OCI-LY7 (cell line): ENCODE data around the gene BCL2L12.

Experiments used
- CTCF ChIP-seq: fragments of 200-600 bp; sonication (generic); conservative IDR thresholded peaks from 2 replicates; pipeline ENCODE4 v1.5.1; 2014; ENCODE audit warnings: mild to moderate bottlenecking, antibody characterized with exemption, low read length, moderate library complexity, mixed read lengths
- EZH2phosphoT487 ChIP-seq: fragments of 200-600 bp; sonication (generic); IDR thresholded peaks from 2 replicates; pipeline ENCODE4 v1.6.1; 2018; ENCODE audit warnings: low read depth, borderline replicate concordance, mild to moderate bottlenecking, mixed run types, antibody characterized with exemption, low read length, moderate library complexity, mixed read lengths

DNA sequence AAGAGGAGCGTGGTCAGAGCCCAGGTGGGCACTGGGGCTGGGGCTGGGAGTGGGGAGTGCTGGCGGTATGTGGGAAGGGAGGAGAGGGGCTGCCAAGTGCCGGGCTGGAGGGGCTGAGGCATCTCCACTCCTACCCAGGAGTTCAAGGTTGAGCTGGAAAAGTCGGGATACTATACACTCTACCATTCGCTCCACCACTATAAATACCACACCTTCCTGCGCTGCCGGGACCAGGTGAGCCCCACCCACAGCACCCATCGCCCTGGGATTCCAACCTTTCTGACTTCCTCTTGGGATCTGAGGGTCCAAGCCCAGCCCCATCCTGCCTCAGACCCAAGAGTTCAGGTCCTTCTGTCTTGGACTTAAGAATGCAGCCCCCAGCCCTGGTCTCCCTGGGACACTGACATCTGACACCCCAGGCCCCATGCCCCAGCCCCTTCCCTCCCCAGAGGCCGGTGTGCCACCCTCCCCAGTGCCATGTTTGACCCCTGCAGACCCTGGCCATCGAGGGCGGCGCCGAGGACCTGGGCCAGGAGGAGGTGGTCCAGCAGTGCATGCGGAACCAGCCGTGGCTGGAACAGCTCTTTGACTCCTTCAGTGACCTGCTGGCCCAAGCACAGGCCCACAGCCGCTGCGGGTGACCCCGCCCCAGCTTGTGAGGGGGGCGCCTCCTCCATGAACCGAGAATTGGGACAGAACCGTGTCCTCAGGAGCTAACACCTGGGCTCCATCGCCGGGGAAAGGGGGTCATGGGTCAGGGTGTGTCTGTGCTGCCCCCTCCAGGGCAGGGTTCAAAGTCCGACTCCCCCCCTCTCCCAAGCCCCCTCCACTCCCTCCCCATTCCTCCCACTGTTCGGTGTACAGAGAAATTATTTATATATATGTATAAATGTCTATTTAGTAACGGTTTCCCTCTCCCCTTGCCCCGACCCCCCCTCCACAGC lies 40.5 kb upstream of the BCL2L12 start:
- TF ChIP-seq CTCF (no peak), EZH2phosphoT487 (no peak)
